ENCODE results near the gene CASP10.

GRCh38 chr2:201171259-201171814 is 11.6 kb upstream of the CASP10 start:
- TF ChIP-seq CTCF (IDR thresholded peaks at IDR 0.05) (no peak), POLR2A (IDR thresholded peaks at IDR 0.05) (no peak)
